Right ventricle myocardium inferior (tissue), 1 donor: ENCODE measurements around the gene WNT1. TPM values are rescaled to one million over a fixed set of nuclear protein-coding genes. Genes with fewer than 3 reads are reported as not detected.

Experiments used
- total RNA-seq: library from RNA; stranded (reverse); fragmentation: NEBNext Ultra II Directional; extraction: Animal tissue kit (Norgen Biotek cat#: 25700); gene quantifications from one replicate; pipeline ENCODE4 v1.2.1, GENCODE V29; 2021
- donor health status: DM: no; HTN: yes; CAD: no; lungs with severe emphysema.

Gene WNT1
- total RNA-seq, 1 donor from 2014 or later: not detected

Other genes with a start within 250 kb of the WNT1 start
- gene ADCY6, start 189.2 kb upstream of the WNT1 start, total RNA-seq: 55.6 TPM
- 6.0 TPM for gene CACNB3, start 159.8 kb upstream of the WNT1 start, total RNA-seq
- 37.2 TPM for gene DDX23, start 126.2 kb upstream of the WNT1 start, total RNA-seq
- 0.41 TPM for gene RND1, start 112.5 kb upstream of the WNT1 start, total RNA-seq
- gene FKBP11, start 52.8 kb upstream of the WNT1 start, total RNA-seq: 3.7 TPM
- 49.6 TPM for gene ARF3, start 20.8 kb upstream of the WNT1 start, total RNA-seq
- 0.43 TPM for gene WNT10B, start 6.6 kb upstream of the WNT1 start, total RNA-seq
- 0.49 TPM for gene DDN, start 21.1 kb downstream of the WNT1 start, total RNA-seq
- 93.8 TPM for gene PRKAG1, start 40.5 kb downstream of the WNT1 start, total RNA-seq
- gene KMT2D, start 82.5 kb downstream of the WNT1 start, total RNA-seq: 33.5 TPM
- 0.41 TPM for gene RHEBL1, start 91.7 kb downstream of the WNT1 start, total RNA-seq
- 0.87 TPM for gene DHH, start 116.5 kb downstream of the WNT1 start, total RNA-seq
- gene LMBR1L, start 132.5 kb downstream of the WNT1 start, total RNA-seq: 26.3 TPM
- 510 TPM for gene TUBA1B, start 153.1 kb downstream of the WNT1 start, total RNA-seq
- gene TUBA1A, start 210.8 kb downstream of the WNT1 start, total RNA-seq: 135 TPM